HG03175 (cell line): ENCODE results near the gene DUSP18.
"Not testable (repeated sequence)": the region's sequence is repeated elsewhere in the genome, so short reads cannot be mapped to it uniquely, and the experiment has no call there.

Source experiments
- ATAC-seq: cut with Tn5 transposase; IDR thresholded peaks from one replicate; pipeline ENCODE4 v1.9.1; 2021; ENCODE audit warnings: mild to moderate bottlenecking, moderate library complexity; ENCODE audit not compliant: unreplicated experiment

The DUSP18 gene

DNA sequence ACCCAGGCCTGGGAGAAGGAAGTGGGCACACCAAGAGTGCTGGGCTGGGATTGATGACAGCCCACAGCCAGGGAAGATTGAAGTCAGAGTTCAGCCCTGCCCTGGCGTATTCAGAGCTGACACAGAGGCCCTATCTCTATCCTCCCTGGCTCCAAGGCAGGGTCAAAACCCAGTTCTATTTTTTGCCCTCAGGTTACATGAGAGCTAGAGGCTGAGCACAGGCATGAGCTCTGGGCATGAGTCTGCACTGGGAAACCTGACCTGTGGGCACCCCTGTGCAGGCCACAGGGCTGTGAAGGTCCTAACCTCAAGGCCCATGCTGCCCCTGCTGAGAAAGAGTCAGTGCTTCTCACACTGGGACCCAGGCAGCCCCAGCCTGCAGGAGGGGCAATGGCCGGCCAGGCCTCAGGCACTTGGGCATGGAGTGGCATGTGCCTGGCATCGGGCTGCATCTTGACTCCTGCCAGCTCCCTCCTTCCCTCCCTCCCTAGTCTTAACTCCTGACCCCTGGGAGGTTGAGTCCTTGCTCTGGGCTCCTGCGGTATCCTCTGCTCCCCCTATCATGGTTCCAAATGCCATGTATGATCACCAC is 26.7 kb downstream of the DUSP18 start:
- no peak for ATAC-seq

DNA sequence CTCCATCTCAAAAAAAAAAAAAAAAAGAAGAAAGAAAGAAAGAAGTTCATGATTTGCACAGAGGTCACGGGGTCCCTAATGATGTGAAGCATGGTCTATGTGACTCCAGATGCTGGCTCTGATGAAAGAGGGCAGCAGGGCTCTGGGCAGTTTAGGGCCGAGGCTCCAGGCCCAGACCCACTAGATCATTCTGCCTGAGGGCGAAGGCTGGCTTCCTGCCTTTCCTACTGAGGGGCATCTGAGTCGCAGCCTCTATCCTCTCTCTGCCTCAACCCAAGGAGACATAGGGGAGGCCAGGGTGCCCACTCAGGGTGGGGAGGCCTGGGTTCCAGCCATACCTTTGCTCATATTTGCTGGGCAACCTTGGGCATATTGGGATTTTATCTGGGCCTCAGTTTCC is 27.3 kb downstream of the DUSP18 start:
- ATAC-seq = no peak

- no peak for ATAC-seq
These were observed 30.0 kb downstream of the DUSP18 start for GRCh38 chr22:30637701-30638114.

DNA sequence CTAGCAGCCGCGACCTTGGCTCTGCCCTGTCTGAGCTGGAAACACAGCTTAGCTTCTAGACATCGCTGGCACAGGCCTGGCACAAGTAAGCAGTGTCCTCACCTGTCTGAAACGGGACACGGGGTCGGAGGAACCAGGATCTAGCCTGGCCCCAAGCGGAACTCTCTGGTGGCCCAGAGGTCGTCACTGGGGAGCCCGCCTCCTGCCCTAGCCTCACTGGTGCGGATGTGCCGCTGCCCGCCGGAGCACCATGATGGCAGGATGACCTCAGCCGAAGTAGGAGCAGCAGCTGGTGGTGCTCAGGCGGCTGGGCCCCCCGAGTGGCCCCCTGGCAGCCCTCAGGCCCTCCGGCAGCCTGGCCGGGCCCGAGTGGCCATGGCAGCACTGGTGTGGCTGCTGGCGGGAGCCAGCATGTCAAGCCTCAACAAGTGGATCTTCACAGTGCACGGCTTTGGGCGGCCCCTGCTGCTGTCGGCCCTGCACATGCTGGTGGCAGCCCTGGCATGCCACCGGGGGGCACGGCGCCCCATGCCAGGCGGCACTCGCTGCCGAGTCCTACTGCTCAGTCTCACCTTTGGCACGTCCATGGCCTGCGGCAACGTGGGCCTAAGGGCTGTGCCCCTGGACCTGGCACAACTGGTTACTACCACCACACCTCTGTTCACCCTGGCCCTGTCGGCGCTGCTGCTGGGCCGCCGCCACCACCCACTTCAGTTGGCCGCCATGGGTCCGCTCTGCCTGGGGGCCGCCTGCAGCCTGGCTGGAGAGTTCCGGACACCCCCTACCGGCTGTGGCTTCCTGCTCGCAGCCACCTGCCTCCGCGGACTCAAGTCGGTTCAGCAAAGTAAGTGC is 31.2 kb downstream of the DUSP18 start:
- ATAC-seq = no peak

DNA sequence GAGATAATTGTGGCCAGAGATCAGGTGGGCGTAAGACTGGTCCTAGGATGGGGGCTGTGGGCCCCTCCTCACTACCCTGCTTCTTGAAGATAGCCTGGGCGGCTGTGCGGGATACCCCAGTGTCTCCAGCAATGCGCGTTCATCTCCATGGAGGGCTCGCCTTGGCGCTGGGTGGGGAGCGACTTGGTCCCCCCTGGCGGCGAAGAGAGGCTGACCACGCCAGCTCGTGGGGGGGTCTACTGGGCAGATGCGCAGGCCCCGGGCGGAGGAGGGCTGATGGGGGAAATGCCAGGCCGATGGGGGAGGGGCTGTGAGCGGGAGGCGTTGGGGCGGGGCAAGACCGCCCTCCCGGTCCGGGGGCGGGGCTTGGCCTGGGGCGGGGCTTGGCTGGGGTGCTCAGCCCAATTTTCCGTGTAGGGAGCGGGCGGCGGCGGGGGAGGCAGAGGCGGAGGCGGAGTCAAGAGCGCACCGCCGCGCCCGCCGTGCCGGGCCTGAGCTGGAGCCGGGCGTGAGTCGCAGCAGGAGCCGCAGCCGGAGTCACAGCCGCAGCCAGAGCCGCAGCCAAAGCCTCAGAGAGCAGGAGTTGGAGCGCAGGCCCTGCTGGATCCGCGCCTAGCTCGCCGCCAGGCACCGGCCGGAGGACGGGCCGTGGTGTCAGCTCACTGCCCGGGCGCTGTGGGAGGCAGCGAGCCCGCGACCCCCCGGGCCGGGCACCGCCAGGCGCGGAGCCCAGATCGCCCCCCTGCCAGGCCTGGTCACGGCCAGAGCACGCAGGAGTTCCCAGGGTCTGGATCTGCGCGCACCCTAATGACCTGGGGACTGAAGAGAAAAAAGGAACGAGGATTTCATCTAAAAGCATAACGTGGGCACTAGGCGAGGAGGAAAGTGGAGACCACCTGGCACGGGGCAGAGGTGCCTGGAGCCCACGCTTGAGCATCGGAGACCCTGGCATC is 32.1 kb downstream of the DUSP18 start, which contains the start of gene SLC35E4:
Gene SLC35E4 (plus strand): TSS at position 509 of the 953 bp plus-strand sequence. CDS start 670 bp downstream, outside the sequence.
- ATAC-seq = peak; percentile 56

DNA sequence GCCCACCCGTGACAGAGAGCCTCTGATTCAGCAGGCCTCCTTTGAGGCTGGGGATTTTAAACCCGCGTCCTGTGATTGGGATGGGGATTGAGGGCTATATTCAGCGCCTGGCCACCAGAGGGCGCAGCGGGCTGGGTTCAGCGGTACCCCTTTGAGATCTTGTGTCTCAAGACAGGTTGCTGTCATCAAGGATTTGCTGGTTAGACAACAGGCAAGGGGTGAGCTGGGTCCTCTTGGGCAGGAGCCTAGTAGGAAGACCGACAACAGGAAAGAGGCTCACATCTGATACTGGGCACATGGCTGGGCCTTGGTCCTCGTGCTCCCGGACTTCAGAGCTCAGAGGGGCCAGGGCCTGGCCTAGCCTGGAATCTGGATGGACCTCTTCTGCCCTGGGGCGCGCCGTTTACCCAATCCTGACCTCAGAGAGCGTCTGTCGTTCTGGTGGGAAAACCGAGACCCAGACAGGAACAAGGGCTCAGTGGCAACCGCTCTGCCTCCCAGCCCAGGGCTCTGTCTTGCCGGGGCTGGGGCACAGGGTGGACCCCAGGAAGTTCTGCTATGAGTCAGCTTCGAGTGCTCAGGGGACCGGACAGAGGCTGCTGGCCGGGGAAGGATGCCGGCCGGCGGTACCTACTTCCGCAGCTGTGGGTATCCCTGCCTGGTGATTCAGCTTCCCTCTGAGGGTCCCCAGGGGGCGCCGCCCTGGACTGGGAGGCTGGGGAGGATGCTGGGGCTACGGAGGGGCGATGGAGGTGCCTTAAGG is 33.0 kb downstream of the DUSP18 start:
- peak; percentile 49 for ATAC-seq

- ATAC-seq = not testable (repeated sequence)
These were observed 36.2 kb downstream of the DUSP18 start for GRCh38 chr22:30631469-30631868.

DNA sequence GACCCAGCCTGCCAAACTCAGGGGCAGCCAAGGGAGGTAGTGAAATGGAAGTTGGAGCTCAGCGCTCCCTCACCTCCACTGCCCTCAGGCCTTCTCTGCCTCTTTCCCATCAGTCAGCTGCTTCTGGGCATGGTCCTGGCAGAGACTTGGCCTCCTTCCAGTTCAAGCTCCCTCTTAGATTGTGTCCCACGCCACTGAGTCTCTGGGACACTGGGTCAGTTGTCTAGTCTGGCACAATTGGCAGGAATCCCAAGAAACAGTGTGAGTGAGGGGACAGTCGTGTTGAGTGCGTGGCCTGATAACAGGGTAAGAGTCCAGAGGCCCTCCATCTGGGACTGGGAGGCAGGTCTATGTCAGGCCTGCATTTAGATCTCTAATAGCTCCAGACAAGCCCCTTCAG is 39.2 kb downstream of the DUSP18 start:
- no peak for ATAC-seq

- no peak for ATAC-seq
These were observed 40.2 kb downstream of the DUSP18 start for GRCh38 chr22:30627471-30627870.

DNA sequence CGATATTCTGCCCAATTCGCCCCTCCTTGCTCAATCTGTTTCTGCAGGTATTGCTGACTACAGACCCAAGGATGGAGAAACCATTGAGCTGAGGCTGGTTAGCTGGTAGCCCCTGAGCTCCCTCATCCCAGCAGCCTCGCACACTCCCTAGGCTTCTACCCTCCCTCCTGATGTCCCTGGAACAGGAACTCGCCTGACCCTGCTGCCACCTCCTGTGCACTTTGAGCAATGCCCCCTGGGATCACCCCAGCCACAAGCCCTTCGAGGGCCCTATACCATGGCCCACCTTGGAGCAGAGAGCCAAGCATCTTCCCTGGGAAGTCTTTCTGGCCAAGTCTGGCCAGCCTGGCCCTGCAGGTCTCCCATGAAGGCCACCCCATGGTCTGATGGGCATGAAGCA is 41.3 kb downstream of the DUSP18 start:
- no peak for ATAC-seq

DNA sequence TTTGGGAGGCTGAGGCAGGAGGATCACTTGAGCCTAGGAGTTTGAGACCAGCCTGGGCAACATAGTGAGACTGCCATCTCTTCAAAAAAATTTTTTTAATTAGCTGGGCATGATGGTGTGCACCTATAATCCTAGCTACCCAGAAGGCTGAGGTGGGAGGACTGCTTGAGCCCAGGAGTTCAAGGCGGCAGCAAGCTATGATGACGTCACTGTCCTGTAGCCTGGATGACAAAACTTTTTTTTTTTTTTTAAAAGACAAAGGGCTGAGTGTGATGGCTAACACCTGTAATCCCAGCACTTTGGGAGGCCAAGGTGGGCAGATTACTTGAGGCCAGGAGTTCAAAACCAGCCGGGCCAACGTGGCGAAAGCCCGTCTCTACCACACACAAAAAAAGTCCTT is 47.8 kb downstream of the DUSP18 start:
- not testable (repeated sequence) for ATAC-seq

GRCh38 chr22:30617819-30618218 is 49.9 kb downstream of the DUSP18 start:
- no peak for ATAC-seq

GRCh38 chr22:30615543-30615954 is 52.1 kb downstream of the DUSP18 start:
- no peak for ATAC-seq

DNA sequence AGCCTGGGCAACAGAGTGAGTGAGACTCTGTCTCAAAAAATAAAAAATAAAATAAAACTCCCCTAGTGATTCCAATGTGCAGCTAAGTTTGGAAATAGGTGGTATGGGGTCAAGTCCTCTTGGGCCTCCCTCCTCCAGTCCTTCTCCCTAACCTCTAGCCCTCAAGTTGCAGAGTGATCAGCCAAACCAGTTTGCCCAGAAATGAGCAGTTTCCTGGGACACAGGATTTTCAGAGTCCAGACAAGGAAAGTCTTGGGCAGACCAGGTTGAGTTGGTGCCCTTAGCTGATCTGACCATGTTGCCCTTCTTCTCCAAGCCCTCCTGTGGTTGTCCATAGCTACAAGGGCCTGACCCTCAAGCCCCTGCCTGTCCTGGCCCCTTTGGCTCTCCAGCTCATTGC is 52.8 kb downstream of the DUSP18 start:
- ATAC-seq = no peak

DNA sequence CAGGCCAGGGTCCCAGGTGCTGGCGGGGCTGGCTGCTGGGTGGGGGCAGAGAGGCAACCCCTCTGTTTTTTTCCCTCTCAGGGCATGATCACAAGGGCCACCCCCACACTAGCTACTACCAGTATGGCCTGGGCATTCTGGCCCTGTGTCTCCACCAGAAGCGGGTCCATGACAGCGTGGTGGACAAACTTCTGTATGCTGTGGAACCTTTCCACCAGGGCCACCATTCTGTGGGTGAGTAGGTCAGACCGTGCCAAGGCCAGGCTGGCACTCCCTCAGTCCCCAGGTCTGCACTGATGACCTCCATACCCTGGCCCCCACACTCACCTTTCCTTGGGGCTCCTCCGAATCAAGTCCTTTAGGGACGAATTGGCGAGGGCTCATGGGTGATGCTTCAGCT is 53.4 kb downstream of the DUSP18 start:
- ATAC-seq = no peak

DNA sequence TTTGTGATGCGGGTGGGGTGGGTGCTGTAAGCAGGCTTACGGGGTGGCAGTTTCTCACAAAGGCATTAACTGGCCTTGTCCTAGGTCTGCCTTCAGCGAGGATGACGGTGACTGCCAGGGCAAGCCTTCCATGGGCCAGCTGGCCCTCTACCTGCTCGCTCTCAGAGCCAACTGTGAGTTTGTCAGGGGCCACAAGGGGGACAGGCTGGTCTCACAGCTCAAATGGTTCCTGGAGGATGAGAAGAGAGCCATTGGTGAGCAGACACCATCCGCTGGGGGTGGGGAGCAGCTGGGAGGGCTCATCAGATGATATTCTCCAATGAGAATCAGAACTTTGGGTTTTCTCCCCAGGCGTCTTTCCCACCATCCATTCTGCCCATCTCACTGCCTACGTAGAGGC is 54.9 kb downstream of the DUSP18 start:
- no peak for ATAC-seq
